Measurements from ENCODE around the gene PRRT2. TPM values are rescaled to one million over a fixed set of nuclear protein-coding genes. Genes with fewer than 3 reads are reported as not detected.

PRRT2 gene
- total RNA-seq, result 1 to 10 TPM in 3 of 4 donors, not detected in 1; 1.1 to 6.8 (median 3.7) TPM

GRCh38 chr16:29811896-29812665 lies at the start of gene PRRT2:
Gene PRRT2, plus strand, starts transcription at chr16:29812193. Its CDS starts 862 bp downstream, at chr16:29813055.
- Histone ChIP-seq H3K27ac (peak within 1 kb of the TSS; percentile 73), H3K27me3 (no peaks in the 10 kb centered on the region), H3K9me3 (no peaks in the 10 kb centered on the region), H3K36me3 (peaks cover 12% of the 10 kb centered on the region), H3K4me1 (peaks cover 85% of the 10 kb centered on the region), H3K4me3 (peak within 1 kb of the TSS; percentile 60)
- TF ChIP-seq EP300 (IDR thresholded peaks at IDR 0.05), result no peak
- 2% methylated on average over 36 of the region's 69 CpGs for WGBS
- DNase-seq (ENCODE audit: low spot score in 2 of 2), result peak in 1 of 2 donors; percentile 84

GRCh38 chr16:29763326-29763725 lies 48.7 kb upstream of the PRRT2 start:
- WGBS, result 81% methylated on average over 6 of the region's 6 CpGs
- H3K27me3 ChIP-seq, result no peaks in the 10 kb centered on the region
- no peak overlapping the region for H3K27ac ChIP-seq
- no peaks in the 10 kb centered on the region for H3K9me3 ChIP-seq
- no peaks in the 10 kb centered on the region for H3K4me1 ChIP-seq
- TF ChIP-seq POLR2AphosphoS5 (IDR thresholded peaks at IDR 0.05), result no peak
- DNase-seq (ENCODE audit: low spot score in 2 of 2), result no peak
- no peak overlapping the region for H3K4me3 ChIP-seq
- no peaks in the 10 kb centered on the region for H3K36me3 ChIP-seq

- WGBS, result 72% methylated on average over 15 of the region's 15 CpGs
Measured at GRCh38 chr16:29765167-29766032, 46.6 kb upstream of the PRRT2 start.

GRCh38 chr16:29766571-29766970 lies 45.4 kb upstream of the PRRT2 start:
- no peak for TF ChIP-seq POLR2A (IDR thresholded peaks at IDR 0.05)
- TF ChIP-seq CTCF (IDR thresholded peaks at IDR 0.05), result no peak
- TF ChIP-seq POLR2AphosphoS5 (IDR thresholded peaks at IDR 0.05), result no peak
- TF ChIP-seq EP300 (IDR thresholded peaks at IDR 0.05), result no peak
- no peak overlapping the region for H3K27ac ChIP-seq

More at GRCh38 chr16:29765167-29766032, 46.6 kb upstream of the PRRT2 start:
- no peaks in the 10 kb centered on the region for H3K36me3 ChIP-seq
- no peaks in the 10 kb centered on the region for H3K4me1 ChIP-seq
- no peak for DNase-seq (ENCODE audit: low spot score in 2 of 2)
- H3K9me3 ChIP-seq, result no peaks in the 10 kb centered on the region
- no peaks in the 10 kb centered on the region for H3K27me3 ChIP-seq
- H3K4me3 ChIP-seq, result no peak overlapping the region
- TF ChIP-seq EP300 (IDR thresholded peaks at IDR 0.05), result no peak
- no peak for TF ChIP-seq POLR2AphosphoS5 (IDR thresholded peaks at IDR 0.05)
- no peak for TF ChIP-seq POLR2A (IDR thresholded peaks at IDR 0.05)
- TF ChIP-seq CTCF (IDR thresholded peaks at IDR 0.05), result no peak
- no peak overlapping the region for H3K27ac ChIP-seq

GRCh38 chr16:29767062-29767461 lies 44.9 kb upstream of the PRRT2 start:
- Histone ChIP-seq H3K4me1 (no peaks in the 10 kb centered on the region), H3K36me3 (no peaks in the 10 kb centered on the region), H3K4me3 (no peak overlapping the region), H3K27ac (no peak overlapping the region), H3K9me3 (no peaks in the 10 kb centered on the region), H3K27me3 (no peaks in the 10 kb centered on the region)
- DNase-seq (ENCODE audit: low spot score in 2 of 2), result no peak
- TF ChIP-seq POLR2AphosphoS5 (IDR thresholded peaks at IDR 0.05) (no peak), POLR2A (IDR thresholded peaks at IDR 0.05) (no peak), CTCF (IDR thresholded peaks at IDR 0.05) (no peak), EP300 (IDR thresholded peaks at IDR 0.05) (no peak)
- WGBS, result 93% methylated on average over 3 of the region's 3 CpGs

More at GRCh38 chr16:29766571-29766970, 45.4 kb upstream of the PRRT2 start:
- DNase-seq (ENCODE audit: low spot score in 2 of 2), result no peak
- no peak overlapping the region for H3K4me3 ChIP-seq
- no peaks in the 10 kb centered on the region for H3K27me3 ChIP-seq
- no peaks in the 10 kb centered on the region for H3K36me3 ChIP-seq
- H3K4me1 ChIP-seq, result no peaks in the 10 kb centered on the region
- WGBS, result 92% methylated on average over 3 of the region's 3 CpGs
- no peaks in the 10 kb centered on the region for H3K9me3 ChIP-seq

- H3K27ac ChIP-seq, result no peak overlapping the region
- DNase-seq (ENCODE audit: low spot score in 2 of 2), result no peak
- H3K4me3 ChIP-seq, result no peak overlapping the region
- H3K27me3 ChIP-seq, result no peaks in the 10 kb centered on the region
- no peaks in the 10 kb centered on the region for H3K36me3 ChIP-seq
- H3K9me3 ChIP-seq, result no peaks in the 10 kb centered on the region
- WGBS, result 79% methylated on average over 2 of the region's 2 CpGs
- TF ChIP-seq POLR2AphosphoS5 (IDR thresholded peaks at IDR 0.05) (no peak), POLR2A (IDR thresholded peaks at IDR 0.05) (no peak), CTCF (IDR thresholded peaks at IDR 0.05) (no peak), EP300 (IDR thresholded peaks at IDR 0.05) (no peak)
- H3K4me1 ChIP-seq, result no peaks in the 10 kb centered on the region
Measured at GRCh38 chr16:29769507-29769906, 42.5 kb upstream of the PRRT2 start.
